Activated CD4-positive, CD25-positive, alpha-beta regulatory T cell treated with anti-CD3 and anti-CD28 coated beads, Interleukin-2, amount 50 U/mL, for 16 hours (primary cell): ENCODE data around the gene TNFAIP1.

ENCODE experiments used
- DNase-seq: peaks from one replicate; pipeline ENCODE4 v3.0.0-alpha.2; 2020; ENCODE audit warnings: low read depth, low spot score

Gene TNFAIP1

GRCh38 chr17:28345419-28346198 is 10.0 kb downstream of the TNFAIP1 start:
- no peak for DNase-seq

GRCh38 chr17:28346199-28346580 is 10.6 kb downstream of the TNFAIP1 start:
- no peak for DNase-seq

- no peak for DNase-seq
Measured at GRCh38 chr17:28346746-28347246, 11.2 kb downstream of the TNFAIP1 start.

GRCh38 chr17:28347261-28347891 is 11.8 kb downstream of the TNFAIP1 start:
- DNase-seq, result no peak

- no peak for DNase-seq
Measured at GRCh38 chr17:28348979-28349378, 13.4 kb downstream of the TNFAIP1 start.

- no peak for DNase-seq
Measured at GRCh38 chr17:28350271-28350670, 14.7 kb downstream of the TNFAIP1 start.

GRCh38 chr17:28357061-28357900 is 21.7 kb downstream of the TNFAIP1 start, which contains the start of gene POLDIP2:
TSS of gene POLDIP2 (minus strand) at chr17:28357527. CDS start at chr17:28357448, 79 bp downstream.
- peak; percentile 95 for DNase-seq

- no peak for DNase-seq
Measured at GRCh38 chr17:28357901-28358197, 22.3 kb downstream of the TNFAIP1 start.

GRCh38 chr17:28363186-28363585 is 27.6 kb downstream of the TNFAIP1 start:
- no peak for DNase-seq

- DNase-seq, result no peak
Measured at GRCh38 chr17:28363776-28364650, 28.5 kb downstream of the TNFAIP1 start.

- DNase-seq, result no peak
Measured at GRCh38 chr17:28364665-28365363, 29.3 kb downstream of the TNFAIP1 start, which contains the start of gene SEBOX. TSS of gene SEBOX (minus strand) at chr17:28365199. CDS start at chr17:28365151, 48 bp downstream.

- no peak for DNase-seq
Measured at GRCh38 chr17:28365487-28365886, 29.9 kb downstream of the TNFAIP1 start.

- no peak for DNase-seq
Measured at GRCh38 chr17:28366605-28367004, 31.0 kb downstream of the TNFAIP1 start.

GRCh38 chr17:28367641-28368305 is 32.2 kb downstream of the TNFAIP1 start:
- DNase-seq, result no peak

- no peak for DNase-seq
Measured at GRCh38 chr17:28368306-28368831, 32.8 kb downstream of the TNFAIP1 start.

GRCh38 chr17:28368915-28369683 is 33.5 kb downstream of the TNFAIP1 start:
- DNase-seq, result no peak

GRCh38 chr17:28369684-28370034 is 34.1 kb downstream of the TNFAIP1 start:
- DNase-seq, result no peak

GRCh38 chr17:28370035-28370743 is 34.6 kb downstream of the TNFAIP1 start, which contains the start of gene VTN:
TSS of gene VTN (minus strand) at chr17:28370307. CDS start at chr17:28370203, 104 bp downstream.
- DNase-seq, result no peak
